Liver (tissue), 9 donors: ENCODE measurements around the gene CCL19. TPM values are rescaled to one million over a fixed set of nuclear protein-coding genes. Genes with fewer than 3 reads are reported as not detected.
A peak's percentile ranks its signal among the peaks of the same experiment; 100 is the strongest.

ENCODE experiments used
- DNase-seq: peaks from one replicate; pipeline ENCODE4 v3.0.0-alpha.2; 2017; ENCODE audit warnings: low spot score
- H3K27ac ChIP-seq, 2 donors: one replicate each; pipeline ENCODE4 v1.7.0; 2013; ENCODE audit warnings: inconsistent platforms in 2 of 2, low read length in 2 of 2, control low read depth in 1 of 2, low read depth in 1 of 2, mild to moderate bottlenecking in 1 of 2
- H3K27me3 ChIP-seq, 4 donors: one replicate each; pipeline versions ENCODE4 v1.6.1 to v1.7.0; 2013; ENCODE audit warnings: low read length in 3 of 4, inconsistent platforms in 1 of 4, mild to moderate bottlenecking in 1 of 4, moderate library complexity in 1 of 4; ENCODE audit not compliant: control insufficient read depth in 4 of 4, insufficient read depth in 4 of 4
- H3K36me3 ChIP-seq, 4 donors: one replicate each; pipeline versions ENCODE4 v1.6.1 to v1.7.0; 2013; ENCODE audit warnings: low read length in 3 of 4, mild to moderate bottlenecking in 3 of 4, low read depth in 1 of 4, moderate library complexity in 1 of 4; ENCODE audit not compliant: control insufficient read depth in 4 of 4, insufficient read depth in 3 of 4
- H3K4me1 ChIP-seq, 4 donors: one replicate each; pipeline versions ENCODE4 v1.6.1 to v1.7.0; 2013; ENCODE audit warnings: low read length in 3 of 4, mild to moderate bottlenecking in 3 of 4, moderate library complexity in 1 of 4; ENCODE audit not compliant: control insufficient read depth in 4 of 4, insufficient read depth in 4 of 4
- H3K4me3 ChIP-seq, 3 donors: one replicate each; pipeline versions ENCODE4 v1.6.1 to v1.7.0; 2013; ENCODE audit warnings: low read length in 3 of 3, control low read depth in 1 of 3, low read depth in 1 of 3, mild to moderate bottlenecking in 1 of 3
- H3K9ac ChIP-seq, 2 donors: one replicate each; pipeline ENCODE4 v1.7.0; 2013; ENCODE audit warnings: low read length in 2 of 2, mild to moderate bottlenecking in 2 of 2, moderate library complexity in 2 of 2, control low read depth in 1 of 2, low read depth in 1 of 2
- H3K9me3 ChIP-seq, 4 donors: one replicate each; pipeline versions ENCODE4 v1.6.1 to v1.7.0; 2013; ENCODE audit warnings: low read length in 3 of 4; ENCODE audit not compliant: control insufficient read depth in 4 of 4
- ATF3 ChIP-seq: IDR thresholded peaks from 2 replicates; pipeline ENCODE4 v1.6.1; 2016; ENCODE audit warnings: antibody characterized with exemption
- CTCF ChIP-seq: fragments of 150-350 bp; IDR thresholded peaks from 2 replicates; pipeline ENCODE4 v1.5.1; 2017; ENCODE audit warnings: improper control_type of control experiment, low read depth, low read length; ENCODE audit not compliant: missing input control
- FOXA1 ChIP-seq: IDR thresholded peaks from 2 replicates; pipeline ENCODE4 v1.6.1; 2016; ENCODE audit warnings: antibody characterized with exemption
- FOXA2 ChIP-seq: IDR thresholded peaks from 2 replicates; pipeline ENCODE4 v1.6.1; 2016; ENCODE audit warnings: antibody characterized with exemption
- GABPA ChIP-seq, 2 donors: IDR thresholded peaks in 1 of 2; conservative IDR thresholded peaks in 1 of 2; 2 replicates each; pipeline ENCODE4 v1.6.1; 2016; ENCODE audit warnings: antibody characterized with exemption in 2 of 2, mild to moderate bottlenecking in 1 of 2, moderate library complexity in 1 of 2
- HNF4A ChIP-seq, 2 donors: conservative IDR thresholded peaks; 2 replicates each; pipeline ENCODE4 v1.6.1; 2016; ENCODE audit warnings: antibody characterized with exemption in 2 of 2, mild to moderate bottlenecking in 2 of 2
- HNF4G ChIP-seq: IDR thresholded peaks from 2 replicates; pipeline ENCODE4 v1.6.1; 2016; ENCODE audit warnings: antibody characterized with exemption
- JUND ChIP-seq, 2 donors: IDR thresholded peaks; 2 replicates each; pipeline ENCODE4 v1.6.1; 2016; ENCODE audit warnings: antibody characterized with exemption in 2 of 2
- MAX ChIP-seq: IDR thresholded peaks from 2 replicates; pipeline ENCODE4 v1.6.1; 2016; ENCODE audit warnings: antibody characterized with exemption
- NR2F2 ChIP-seq: IDR thresholded peaks from 2 replicates; pipeline ENCODE4 v1.6.1; 2016; ENCODE audit warnings: antibody characterized with exemption
- REST ChIP-seq: IDR thresholded peaks from 2 replicates; pipeline ENCODE4 v1.6.1; 2016; ENCODE audit warnings: antibody characterized with exemption, mild to moderate bottlenecking
- RXRA ChIP-seq, 2 donors: IDR thresholded peaks; 2 replicates each; pipeline ENCODE4 v1.6.1; 2017 to 2018; ENCODE audit warnings: antibody characterized with exemption in 2 of 2, mild to moderate bottlenecking in 1 of 2
- SP1 ChIP-seq: IDR thresholded peaks from 2 replicates; pipeline ENCODE4 v1.6.1; 2018; ENCODE audit warnings: antibody characterized with exemption, mild to moderate bottlenecking
- TAF1 ChIP-seq: conservative IDR thresholded peaks from 2 replicates; pipeline ENCODE4 v1.6.1; 2016; ENCODE audit warnings: antibody characterized with exemption, mild to moderate bottlenecking
- YY1 ChIP-seq: IDR thresholded peaks from 2 replicates; pipeline ENCODE4 v1.6.1; 2016; ENCODE audit warnings: antibody characterized with exemption, mild to moderate bottlenecking
- ZBTB33 ChIP-seq: IDR thresholded peaks from 2 replicates; pipeline ENCODE4 v1.6.1; 2016; ENCODE audit warnings: antibody characterized with exemption
- WGBS: extraction: QIAGEN DNeasy Blood & Tissue Kit; methylation state at CpG from one replicate; pipeline ENCODE4 v1.1.7; 2013; 5-methylcytosine and 5-hydroxymethylcytosine counted together
- polyA plus RNA-seq, 2 donors: library from polyadenylated mRNA; stranded (reverse) in 1 of 2; unstranded in 1 of 2; fragments of 200-250 nt in 1 of 2; fragments of >200 nt in 1 of 2; fragmentation: Nextera tagmentation in 1 of 2; extraction: Ambion mirVana in 1 of 2; gene quantifications; one replicate each; pipeline versions ENCODE4 v1.2.1 to v1.2.3, GENCODE V29; 2013 to 2015
- total RNA-seq, 2 donors: library from RNA; depleted of rRNA; stranded (reverse); fragments of >200 nt; gene quantifications; one replicate each; pipeline ENCODE4 v1.2.3, GENCODE V29; 2014
- donor health status: healthy.
- donor health status: healthy.
- donor health status: healthy.
- donor health status: healthy.
- donor health status: healthy.

CCL19 gene
- total and polyA plus RNA-seq, 4 donors, result 0.33 to 2.9 (median 0.65) TPM; not detected in 1

GRCh38 chr9:34669809-34670562, 21.1 kb downstream of the CCL19 start:
- no peaks in the 10 kb centered on the region for H3K27me3 ChIP-seq
- no peak overlapping the region for H3K9ac ChIP-seq
- no peak overlapping the region for H3K4me3 ChIP-seq
- H3K4me1 ChIP-seq, result peaks cover 2 to 25% (median 14%) of the 10 kb centered on the region in 4 donors
- peaks cover 0 to 5% (median 0%) of the 10 kb centered on the region in 4 donors for H3K36me3 ChIP-seq
- no peaks in the 10 kb centered on the region for H3K9me3 ChIP-seq
- WGBS, result 93% methylated on average over 5 of the region's 5 CpGs
- DNase-seq, result no peak
- TF ChIP-seq YY1, result no peak
- TF ChIP-seq TAF1, result no peak
- no peak for TF ChIP-seq RXRA (IDR thresholded peaks at IDR 0.05)
- TF ChIP-seq GABPA (IDR thresholded peaks at IDR 0.05 in 1 of 2, conservative IDR thresholded peaks at IDR 0.05 in 1 of 2), result no peak
- TF ChIP-seq FOXA1, result no peak
- TF ChIP-seq MAX, result no peak
- TF ChIP-seq ZBTB33, result no peak
- no peak for TF ChIP-seq CTCF
- no peak overlapping the region for H3K27ac ChIP-seq

GRCh38 chr9:34665381-34666250, 25.5 kb downstream of the CCL19 start:
- H3K4me3 ChIP-seq, result peak overlapping the region; percentile 72 to 91 (median 75)
- under 1% methylated on average over 55 of the region's 55 CpGs for WGBS
- H3K27ac ChIP-seq, result peak overlapping the region; percentile 98 to 99
- DNase-seq, result peak; percentile 91
- H3K27me3 ChIP-seq, result no peaks in the 10 kb centered on the region
- peak overlapping the region; percentile 81 to 92 for H3K9ac ChIP-seq
- no peaks in the 10 kb centered on the region for H3K9me3 ChIP-seq
- peaks cover 4 to 29% (median 13%) of the 10 kb centered on the region in 4 donors for H3K4me1 ChIP-seq
- peaks cover 0 to 5% (median 1%) of the 10 kb centered on the region in 4 donors for H3K36me3 ChIP-seq
- TF ChIP-seq ZBTB33, result no peak
- no peak for TF ChIP-seq FOXA1
- TF ChIP-seq REST, result peak; percentile 93
- TF ChIP-seq SP1, result no peak
- no peak for TF ChIP-seq FOXA2
- peak; percentile 35 for TF ChIP-seq ATF3
- TF ChIP-seq CTCF, result no peak
- no peak for TF ChIP-seq HNF4G
- TF ChIP-seq JUND (IDR thresholded peaks at IDR 0.05), result peak in 1 of 2 donors; percentile 46
- TF ChIP-seq YY1, result peak; percentile 66
- peak; percentile 98 for TF ChIP-seq TAF1
- TF ChIP-seq HNF4A (conservative IDR thresholded peaks at IDR 0.05), result peak; percentile 2 to 15
- TF ChIP-seq NR2F2, result peak; percentile 42
- TF ChIP-seq RXRA (IDR thresholded peaks at IDR 0.05), result no peak
